ENCODE data around the gene CERS6.

CERS6 gene

DNA sequence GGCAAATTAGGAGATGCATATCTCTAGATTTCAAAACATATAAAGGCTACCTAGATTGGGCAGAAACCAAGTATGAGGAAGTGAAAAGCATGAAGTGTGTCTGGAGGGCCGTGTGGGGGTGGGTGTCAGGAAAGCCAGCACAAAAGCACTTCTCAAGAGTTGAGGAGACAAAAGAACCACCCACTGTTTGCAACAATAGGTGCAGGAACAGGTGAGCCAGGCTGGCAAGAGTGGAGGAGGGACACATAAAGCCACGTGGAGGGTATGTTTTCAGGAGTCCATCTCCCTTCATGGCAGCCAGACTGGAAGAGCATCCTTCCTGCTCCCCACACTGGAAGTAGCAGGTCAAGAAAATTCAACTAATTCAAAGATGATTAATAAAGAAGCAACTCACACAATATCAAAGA is 96.4 kb downstream of the CERS6 start:
- Mint-ChIP-seq H3K4me3 (no peak overlapping the region), H3K36me3 (ENCODE audit: low read depth) (peaks cover 30% of the 10 kb centered on the region), H3K27me3 (no peaks in the 10 kb centered on the region), H3K9me3 (no peaks in the 10 kb centered on the region), H3K27ac (peak overlapping the region; percentile 54), H3K4me1 (ENCODE audit: low read depth) (peaks cover 57% of the 10 kb centered on the region)
- intact Hi-C loops (cut with micrococcal nuclease), result loop anchor here (5.0 kb wide), 1 partner anchor 95 kb away; the partner anchor contains the start of gene CERS6

DNA sequence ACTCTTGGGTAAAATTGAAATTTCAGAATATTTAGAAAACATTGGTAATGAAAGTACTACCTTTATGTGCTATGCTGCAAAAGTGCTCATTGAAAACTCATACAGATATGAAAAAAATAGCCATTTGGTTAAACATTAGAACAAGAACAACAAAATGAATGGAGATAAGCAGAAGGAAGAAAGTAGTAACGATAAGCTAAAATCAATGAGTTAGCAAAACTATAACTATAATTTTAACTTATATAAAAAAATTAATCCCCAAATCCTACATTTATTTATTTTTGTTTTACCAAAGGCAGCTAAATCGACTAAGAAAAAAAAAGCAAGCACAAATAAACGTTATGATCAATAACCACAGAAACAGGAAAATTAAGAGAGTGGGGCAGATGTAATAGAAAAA is 99.2 kb downstream of the CERS6 start:
- no peak overlapping the region for H3K4me3 Mint-ChIP-seq
- peaks cover 36% of the 10 kb centered on the region for H3K4me1 Mint-ChIP-seq (ENCODE audit: low read depth)
- H3K9me3 Mint-ChIP-seq, result peaks cover 10% of the 10 kb centered on the region
- H3K27me3 Mint-ChIP-seq, result no peaks in the 10 kb centered on the region
- no peak overlapping the region for H3K27ac Mint-ChIP-seq
- peaks cover 17% of the 10 kb centered on the region for H3K36me3 Mint-ChIP-seq (ENCODE audit: low read depth)
- intact Hi-C loops (cut with micrococcal nuclease), result no loop called here

DNA sequence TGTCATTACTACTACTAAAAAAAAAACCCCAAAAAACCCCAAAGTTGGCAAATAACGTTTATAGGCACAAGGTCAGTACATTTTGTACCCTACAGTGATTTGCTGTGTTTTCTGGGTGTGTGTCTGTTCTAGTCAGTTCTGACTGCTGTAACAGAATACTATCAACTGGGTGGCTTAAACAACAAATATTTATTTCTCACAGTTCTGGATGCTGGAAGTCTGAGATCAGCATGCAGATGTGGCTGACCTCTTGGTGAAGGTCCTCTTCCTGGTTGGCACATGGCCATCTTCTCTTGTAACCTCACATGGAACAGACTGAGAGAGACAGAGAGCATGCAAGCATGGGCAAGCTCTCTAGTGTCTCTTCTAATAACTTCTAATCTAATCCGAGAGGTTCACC is 103.1 kb downstream of the CERS6 start:
- H3K27me3 Mint-ChIP-seq, result no peaks in the 10 kb centered on the region
- H3K36me3 Mint-ChIP-seq (ENCODE audit: low read depth), result peaks cover 52% of the 10 kb centered on the region
- peaks cover 10% of the 10 kb centered on the region for H3K9me3 Mint-ChIP-seq
- no peak overlapping the region for H3K27ac Mint-ChIP-seq
- intact Hi-C loops (cut with micrococcal nuclease), result no loop called here
- no peak overlapping the region for H3K4me3 Mint-ChIP-seq
- peaks cover 9% of the 10 kb centered on the region for H3K4me1 Mint-ChIP-seq (ENCODE audit: low read depth)

DNA sequence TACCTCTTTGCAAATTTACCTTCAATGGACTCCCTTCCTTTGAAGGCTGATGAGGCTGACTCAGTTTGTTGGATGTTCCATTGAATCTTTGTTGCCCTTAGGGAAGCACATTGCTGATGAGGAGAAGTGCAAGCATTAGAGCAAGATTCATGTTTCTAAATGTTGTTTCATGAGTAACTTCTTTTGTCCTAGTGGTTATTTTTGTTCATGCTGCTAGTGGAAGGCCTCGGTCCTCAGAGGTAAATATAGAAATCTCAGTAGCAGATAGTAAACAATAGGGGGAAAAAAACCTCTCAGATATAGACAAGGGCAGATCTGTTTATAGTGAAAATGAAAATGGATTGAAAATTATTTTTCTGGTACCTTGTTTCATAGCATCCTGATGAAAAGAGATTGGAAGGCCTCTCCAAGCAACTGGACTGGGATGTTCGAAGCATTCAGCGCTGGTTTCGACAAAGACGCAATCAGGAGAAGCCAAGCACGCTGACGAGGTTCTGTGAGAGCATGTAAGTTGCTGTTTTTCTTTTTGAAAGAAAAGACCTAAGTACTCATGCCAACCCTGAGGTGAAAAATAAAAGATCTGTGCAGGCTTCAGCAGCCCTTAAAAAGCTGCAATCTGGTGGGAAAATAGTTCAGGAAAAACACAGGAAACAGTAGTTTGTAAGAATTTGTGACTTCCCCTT is 104.9 kb downstream of the CERS6 start:
- intact Hi-C loops (cut with micrococcal nuclease), result no loop called here
- Mint-ChIP-seq H3K36me3 (ENCODE audit: low read depth) (peaks cover 62% of the 10 kb centered on the region), H3K4me3 (no peak overlapping the region), H3K27ac (no peak overlapping the region), H3K9me3 (peaks cover 10% of the 10 kb centered on the region), H3K4me1 (ENCODE audit: low read depth) (peaks cover 18% of the 10 kb centered on the region), H3K27me3 (no peaks in the 10 kb centered on the region)

GRCh38 chr2:168561991-168562390 is 105.9 kb downstream of the CERS6 start:
- no peaks in the 10 kb centered on the region for H3K27me3 Mint-ChIP-seq
- intact Hi-C loops (cut with micrococcal nuclease), result no loop called here
- H3K27ac Mint-ChIP-seq, result no peak overlapping the region
- H3K9me3 Mint-ChIP-seq, result peaks cover 10% of the 10 kb centered on the region
- H3K4me3 Mint-ChIP-seq, result no peak overlapping the region
- H3K4me1 Mint-ChIP-seq (ENCODE audit: low read depth), result peaks cover 18% of the 10 kb centered on the region
- H3K36me3 Mint-ChIP-seq (ENCODE audit: low read depth), result peaks cover 62% of the 10 kb centered on the region

DNA sequence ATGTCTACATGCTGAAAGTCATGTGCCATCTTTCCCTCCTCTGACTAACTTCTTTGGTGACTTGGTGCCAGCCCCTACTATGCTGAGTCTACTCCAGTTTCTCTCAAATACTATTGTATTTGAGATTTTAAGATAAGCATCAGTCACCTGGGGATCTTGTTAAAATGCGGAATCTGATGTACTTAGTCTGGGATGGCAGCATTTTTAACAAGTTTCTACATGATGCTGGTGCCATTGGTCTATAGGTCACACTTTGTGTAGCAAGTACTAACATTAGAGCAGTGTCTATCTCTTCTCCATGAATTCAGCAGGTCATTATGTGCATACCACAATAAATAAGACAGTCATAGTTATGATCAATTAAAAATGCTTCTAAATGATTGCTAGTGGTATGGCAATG is 106.9 kb downstream of the CERS6 start:
- no peaks in the 10 kb centered on the region for H3K27me3 Mint-ChIP-seq
- H3K27ac Mint-ChIP-seq, result no peak overlapping the region
- H3K36me3 Mint-ChIP-seq (ENCODE audit: low read depth), result peaks cover 62% of the 10 kb centered on the region
- peaks cover 10% of the 10 kb centered on the region for H3K9me3 Mint-ChIP-seq
- no peak overlapping the region for H3K4me3 Mint-ChIP-seq
- H3K4me1 Mint-ChIP-seq (ENCODE audit: low read depth), result peaks cover 18% of the 10 kb centered on the region
- intact Hi-C loops (cut with micrococcal nuclease), result no loop called here

DNA sequence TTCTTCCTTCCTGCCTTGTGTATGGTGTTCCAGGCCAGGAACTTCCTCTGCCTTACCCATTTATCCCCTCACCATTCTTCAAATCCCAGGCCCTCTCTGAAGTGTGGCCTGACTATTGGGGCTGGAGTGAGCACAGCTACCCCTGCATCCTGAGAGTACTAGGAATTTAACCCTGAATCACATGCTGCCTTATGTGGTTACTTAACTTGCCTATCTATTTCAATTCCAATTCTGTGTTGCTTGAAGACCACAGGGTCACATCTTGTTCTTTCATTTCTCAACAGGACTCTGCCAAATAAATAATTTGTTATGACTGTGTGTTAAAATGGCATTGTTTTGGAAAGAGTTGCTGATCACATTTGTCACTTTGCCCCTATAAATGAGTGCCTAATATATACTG is 108.6 kb downstream of the CERS6 start:
- H3K4me1 Mint-ChIP-seq (ENCODE audit: low read depth), result peaks cover 25% of the 10 kb centered on the region
- H3K36me3 Mint-ChIP-seq (ENCODE audit: low read depth), result peaks cover 62% of the 10 kb centered on the region
- intact Hi-C loops (cut with micrococcal nuclease), result no loop called here
- H3K4me3 Mint-ChIP-seq, result no peak overlapping the region
- no peaks in the 10 kb centered on the region for H3K27me3 Mint-ChIP-seq
- peaks cover 7% of the 10 kb centered on the region for H3K9me3 Mint-ChIP-seq
- no peak overlapping the region for H3K27ac Mint-ChIP-seq

DNA sequence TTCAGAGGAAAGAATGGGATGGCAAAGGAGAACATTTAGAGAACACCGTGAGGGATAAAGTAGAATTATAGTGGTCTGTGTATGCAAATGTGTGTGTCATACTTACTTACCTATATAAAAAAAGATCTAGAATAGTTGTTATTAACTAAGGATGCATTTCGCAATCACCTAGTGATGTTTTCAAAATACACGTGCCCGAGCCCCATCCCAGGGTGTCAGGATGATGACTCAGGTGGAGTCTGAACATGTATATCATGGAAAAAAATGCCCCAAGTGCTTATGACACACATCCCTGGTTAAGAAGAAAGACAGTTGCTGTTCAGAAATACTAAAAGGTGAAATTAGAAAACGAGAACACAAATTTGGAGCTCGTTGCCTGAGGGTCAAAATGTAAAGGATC is 109.0 kb downstream of the CERS6 start:
- Mint-ChIP-seq H3K27ac (no peak overlapping the region), H3K9me3 (peaks cover 2% of the 10 kb centered on the region), H3K36me3 (ENCODE audit: low read depth) (peaks cover 62% of the 10 kb centered on the region), H3K4me1 (ENCODE audit: low read depth) (peaks cover 29% of the 10 kb centered on the region), H3K27me3 (no peaks in the 10 kb centered on the region), H3K4me3 (no peak overlapping the region)
- intact Hi-C loops (cut with micrococcal nuclease), result no loop called here

GRCh38 chr2:168565512-168565911 is 109.4 kb downstream of the CERS6 start:
- no peak overlapping the region for H3K4me3 Mint-ChIP-seq
- H3K36me3 Mint-ChIP-seq (ENCODE audit: low read depth), result peaks cover 58% of the 10 kb centered on the region
- no peaks in the 10 kb centered on the region for H3K27me3 Mint-ChIP-seq
- peaks cover 33% of the 10 kb centered on the region for H3K4me1 Mint-ChIP-seq (ENCODE audit: low read depth)
- intact Hi-C loops (cut with micrococcal nuclease), result no loop called here
- H3K9me3 Mint-ChIP-seq, result no peaks in the 10 kb centered on the region
- no peak overlapping the region for H3K27ac Mint-ChIP-seq

GRCh38 chr2:168566974-168567665 is 111.0 kb downstream of the CERS6 start:
- intact Hi-C loops (cut with micrococcal nuclease), result no loop called here
- H3K27ac Mint-ChIP-seq, result no peak overlapping the region
- peaks cover 42% of the 10 kb centered on the region for H3K36me3 Mint-ChIP-seq (ENCODE audit: low read depth)

DNA sequence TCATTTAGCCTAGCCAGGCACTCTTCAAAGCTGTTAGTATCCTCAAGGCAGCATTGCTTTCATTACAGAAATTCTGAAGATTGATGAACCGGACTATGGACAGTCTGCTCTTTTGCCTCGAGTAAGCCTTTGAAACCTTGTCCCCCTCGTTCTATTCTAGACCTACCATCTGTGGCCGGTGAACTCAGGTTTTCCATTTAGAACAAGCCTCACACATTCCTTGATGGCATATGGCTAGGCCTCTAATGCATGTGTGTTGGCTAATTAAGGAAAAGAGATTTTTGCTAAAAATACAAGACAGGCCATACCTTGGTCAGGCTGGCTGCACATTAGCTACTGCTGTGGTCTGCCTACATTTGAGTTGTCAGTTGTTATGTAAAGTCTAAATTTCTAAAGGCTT is 111.8 kb downstream of the CERS6 start:
- Mint-ChIP-seq H3K36me3 (ENCODE audit: low read depth) (peaks cover 40% of the 10 kb centered on the region), H3K4me1 (ENCODE audit: low read depth) (peaks cover 46% of the 10 kb centered on the region), H3K9me3 (peaks cover 4% of the 10 kb centered on the region), H3K4me3 (no peak overlapping the region), H3K27me3 (no peaks in the 10 kb centered on the region), H3K27ac (no peak overlapping the region)
- intact Hi-C loops (cut with micrococcal nuclease), result no loop called here

More at GRCh38 chr2:168566974-168567665, 111.0 kb downstream of the CERS6 start:
- no peaks in the 10 kb centered on the region for H3K9me3 Mint-ChIP-seq
- H3K4me3 Mint-ChIP-seq, result no peak overlapping the region
- H3K4me1 Mint-ChIP-seq (ENCODE audit: low read depth), result peaks cover 42% of the 10 kb centered on the region
- H3K27me3 Mint-ChIP-seq, result no peaks in the 10 kb centered on the region

DNA sequence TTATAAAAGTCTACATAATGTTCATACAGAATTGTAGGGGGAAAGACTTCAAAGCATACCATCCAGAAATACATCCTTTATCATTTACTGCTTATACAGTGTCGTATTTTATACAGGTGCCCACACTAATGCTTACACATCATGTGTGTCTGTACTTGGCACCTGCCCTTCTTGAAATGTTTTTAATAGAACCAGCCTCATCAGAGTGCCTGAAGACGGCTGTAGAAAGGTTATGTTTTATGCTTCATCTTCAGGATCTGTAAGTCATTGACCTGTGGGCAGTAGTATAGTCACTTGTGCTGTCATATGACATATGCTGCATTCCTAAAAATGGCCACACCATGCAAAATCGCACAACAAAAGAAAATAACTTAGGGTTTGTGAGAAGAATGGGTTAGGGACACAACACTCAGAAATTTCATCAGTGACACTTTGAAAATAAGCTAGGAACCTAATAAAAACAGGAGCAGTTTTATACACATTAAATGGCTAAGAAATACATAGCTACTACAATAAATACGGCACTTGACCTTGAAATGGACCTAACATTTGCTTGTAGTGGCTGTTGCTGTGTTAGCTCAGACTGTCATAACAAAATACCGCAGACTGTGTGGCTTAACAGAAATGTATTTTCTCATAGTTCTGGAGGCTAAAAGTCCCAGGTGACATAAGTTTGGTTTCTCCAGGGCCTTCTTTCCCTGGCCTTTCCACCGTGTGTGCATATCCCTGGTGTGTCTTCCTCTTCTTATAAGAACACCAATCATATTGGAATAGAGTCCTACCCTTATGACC is 112.6 kb downstream of the CERS6 start:
- Mint-ChIP-seq H3K4me1 (ENCODE audit: low read depth) (peaks cover 51% of the 10 kb centered on the region), H3K4me3 (no peak overlapping the region), H3K36me3 (ENCODE audit: low read depth) (peaks cover 36% of the 10 kb centered on the region), H3K27me3 (no peaks in the 10 kb centered on the region), H3K27ac (no peak overlapping the region), H3K9me3 (peaks cover 12% of the 10 kb centered on the region)
- intact Hi-C loops (cut with micrococcal nuclease), result no loop called here

DNA sequence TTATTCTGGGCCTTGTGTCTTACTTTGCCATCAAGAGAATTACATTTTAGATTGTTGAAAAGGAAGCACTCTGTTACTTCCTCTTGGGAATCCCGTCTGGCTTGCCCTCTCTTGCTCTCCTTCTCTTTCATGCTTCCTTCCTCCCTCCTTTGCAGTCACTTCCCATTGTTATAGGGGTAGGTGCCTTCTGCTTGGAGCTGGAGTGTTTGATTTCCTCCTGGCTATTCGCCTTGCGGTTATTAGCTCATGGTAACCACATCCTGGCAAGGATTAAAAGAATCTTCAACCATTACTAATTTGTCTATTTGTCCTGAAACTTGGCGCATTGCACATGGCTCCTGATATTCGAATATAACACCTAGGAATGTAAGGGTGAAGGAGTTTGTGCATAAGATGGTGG is 115.0 kb downstream of the CERS6 start:
- H3K27ac Mint-ChIP-seq, result peak overlapping the region; percentile 50
- intact Hi-C loops (cut with micrococcal nuclease), result no loop called here
- H3K4me1 Mint-ChIP-seq (ENCODE audit: low read depth), result peaks cover 39% of the 10 kb centered on the region
- H3K36me3 Mint-ChIP-seq (ENCODE audit: low read depth), result peaks cover 20% of the 10 kb centered on the region
- no peaks in the 10 kb centered on the region for H3K27me3 Mint-ChIP-seq
- H3K9me3 Mint-ChIP-seq, result peaks cover 15% of the 10 kb centered on the region
- H3K4me3 Mint-ChIP-seq, result no peak overlapping the region
